Mucosa of gallbladder (tissue), 1 donor: Measurements from ENCODE around the gene RASL11B. TPM values are rescaled to one million over a fixed set of nuclear protein-coding genes. Genes with fewer than 3 reads are reported as not detected.

Experiments
- DNase-seq: peaks from one replicate; pipeline ENCODE4 v3.0.0-alpha.2; 2020; ENCODE audit warnings: low spot score
- total RNA-seq: library from RNA; stranded (reverse); gene quantifications from one replicate; pipeline ENCODE4 v1.2.1, GENCODE V29; 2021
- donor health status: DM: no; HTN: no; CAD: no.

The RASL11B gene
- total RNA-seq, 1 donor from 2014 or later, result 2.6 TPM

DNA sequence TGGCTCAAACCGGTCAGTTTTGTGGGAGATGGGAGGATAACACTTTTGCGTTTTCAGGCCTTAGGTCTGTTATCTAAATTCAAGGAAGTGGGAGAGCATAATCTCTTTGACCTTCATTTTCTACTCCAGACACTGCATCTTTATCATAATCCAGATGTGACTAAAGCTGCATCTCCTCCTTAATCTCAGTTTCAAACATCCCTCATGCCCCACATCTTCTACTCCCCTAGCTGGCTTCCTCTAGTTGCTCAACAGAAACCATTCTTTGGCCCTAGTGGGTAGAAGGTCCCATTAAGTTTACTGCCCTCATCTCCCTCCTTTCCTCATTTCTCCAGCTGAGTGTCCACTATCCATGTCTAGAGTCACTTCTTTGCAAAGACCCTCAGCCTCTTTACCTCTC is 18.8 kb upstream of the RASL11B start:
- DNase-seq, result no peak

DNA sequence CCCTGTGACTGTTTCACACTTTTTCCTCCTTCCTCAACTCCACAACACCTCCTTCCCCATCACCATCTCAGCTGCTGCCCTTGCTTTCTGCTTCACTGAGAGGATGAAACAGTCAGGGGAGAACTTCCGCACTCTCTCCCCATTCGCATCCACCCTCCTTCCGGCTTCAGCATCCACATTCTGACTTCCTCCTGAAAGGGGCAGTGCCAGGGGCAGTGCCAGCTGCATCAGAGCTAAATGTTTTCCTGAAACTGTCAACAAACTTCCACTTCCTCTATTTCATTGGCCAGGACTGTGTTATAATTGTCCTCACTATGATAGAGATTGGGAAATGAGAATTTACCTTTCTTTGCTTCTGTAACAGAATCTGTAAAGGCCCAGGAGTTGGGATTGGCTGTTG is 18.2 kb upstream of the RASL11B start:
- DNase-seq, result no peak

DNA sequence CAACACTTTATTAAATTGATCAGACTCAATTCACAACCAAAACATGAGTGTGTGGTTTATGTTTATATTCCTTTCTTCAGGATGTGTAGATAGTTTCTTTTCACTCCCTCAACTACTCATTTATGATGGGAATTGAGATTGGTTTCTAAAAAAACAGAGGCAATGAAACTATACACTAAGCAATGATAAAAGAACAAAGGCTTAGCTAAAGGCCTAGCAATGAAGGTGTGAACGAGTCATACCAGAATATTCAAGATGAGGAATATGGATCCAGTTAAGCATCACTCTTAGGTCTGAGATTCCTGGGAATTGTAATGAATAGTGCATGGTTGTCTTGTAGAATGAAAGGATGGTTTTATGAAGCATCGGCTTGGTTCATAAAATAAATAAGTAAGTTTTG is 17.5 kb upstream of the RASL11B start:
- DNase-seq, result no peak

DNA sequence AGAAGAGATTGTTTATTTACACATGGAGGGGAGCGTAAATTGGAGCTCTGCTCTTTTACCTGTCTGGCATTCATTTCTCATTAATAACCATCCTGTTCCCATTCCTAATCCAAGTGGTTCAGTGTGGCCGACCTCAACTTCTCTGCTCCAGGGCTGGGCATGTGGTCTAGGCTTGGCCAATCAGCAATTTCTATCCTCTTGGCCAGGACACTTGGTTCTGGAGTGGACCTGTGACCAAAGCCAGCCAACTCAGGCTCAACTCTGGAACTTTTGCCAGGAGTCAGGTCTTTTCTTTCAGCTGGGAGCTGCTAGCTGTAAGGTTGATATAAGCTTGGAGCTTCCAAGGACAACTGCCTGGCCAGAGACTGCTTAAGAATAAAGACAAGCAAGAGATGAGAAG is 15.6 kb upstream of the RASL11B start:
- DNase-seq, result no peak

DNA sequence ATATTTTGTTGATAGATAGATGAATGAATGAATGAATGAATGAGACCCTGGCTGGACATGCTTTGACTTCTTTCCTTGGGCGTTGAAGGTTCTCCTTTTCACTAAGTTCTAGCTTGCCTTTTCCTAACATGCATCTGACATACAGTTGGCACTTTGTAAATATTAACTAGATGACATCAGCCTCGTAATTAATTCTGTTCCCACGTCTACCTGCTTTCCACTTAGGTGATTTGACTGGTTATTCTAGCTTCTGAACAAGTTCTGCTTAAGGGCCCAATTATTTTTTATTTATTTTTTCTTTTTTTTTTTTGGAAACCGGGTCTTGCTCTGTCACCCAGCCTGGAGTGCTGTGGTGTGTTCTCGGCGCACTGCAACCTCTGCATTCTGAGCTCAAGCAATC is 13.9 kb upstream of the RASL11B start:
- DNase-seq, result no peak

DNA sequence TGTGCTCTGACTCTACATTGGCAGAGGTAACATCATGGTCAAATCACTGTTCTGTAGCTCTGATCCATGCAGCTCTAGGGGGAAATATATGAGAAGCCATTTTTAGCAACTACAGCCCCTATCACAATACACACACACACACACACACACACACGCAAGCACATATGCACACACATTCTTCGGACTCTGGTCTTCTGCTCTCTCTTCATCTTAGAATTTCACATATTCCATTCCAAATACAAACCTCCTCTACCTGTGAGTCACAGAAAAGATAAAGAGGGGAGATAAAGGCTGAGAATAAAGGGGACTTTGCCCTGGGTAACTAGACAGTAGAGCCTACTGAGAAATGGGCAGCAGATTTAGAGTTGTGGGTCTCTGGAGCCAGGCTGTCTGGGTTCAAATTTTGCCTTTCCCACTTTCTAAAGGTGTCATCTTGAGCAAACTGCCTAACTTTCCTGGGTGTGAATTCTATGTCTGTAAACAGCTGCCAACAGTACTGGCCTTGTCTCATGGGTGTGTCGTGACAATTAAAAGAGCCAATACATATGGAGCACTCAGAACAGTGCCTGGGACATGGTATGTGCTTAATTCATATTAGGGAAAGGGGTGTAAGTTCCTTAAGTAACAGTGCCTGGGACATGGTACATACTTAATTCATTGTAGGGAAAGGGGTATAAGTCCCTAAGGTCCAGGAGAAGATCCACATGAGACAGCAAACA is 11.6 kb upstream of the RASL11B start:
- DNase-seq, result no peak

DNA sequence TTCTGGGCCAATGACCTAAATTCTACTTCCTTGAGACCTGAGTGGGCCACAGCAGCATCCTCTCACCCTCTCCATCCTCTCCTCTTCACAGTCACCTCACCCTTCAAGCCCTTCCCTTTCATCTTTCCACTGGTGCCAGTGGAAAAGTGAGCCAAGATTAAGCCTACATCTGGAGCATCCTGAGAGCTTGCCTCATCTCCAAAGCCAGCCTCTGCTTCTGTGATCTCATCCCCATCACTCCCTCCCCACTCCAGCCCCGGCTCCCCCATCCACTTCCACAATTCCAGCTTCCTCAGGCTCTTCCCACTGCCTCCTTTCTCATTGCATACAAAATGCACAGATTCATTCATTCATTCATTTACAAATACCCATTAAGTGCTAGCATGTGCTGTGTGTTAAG is 10.1 kb upstream of the RASL11B start:
- no peak for DNase-seq

DNA sequence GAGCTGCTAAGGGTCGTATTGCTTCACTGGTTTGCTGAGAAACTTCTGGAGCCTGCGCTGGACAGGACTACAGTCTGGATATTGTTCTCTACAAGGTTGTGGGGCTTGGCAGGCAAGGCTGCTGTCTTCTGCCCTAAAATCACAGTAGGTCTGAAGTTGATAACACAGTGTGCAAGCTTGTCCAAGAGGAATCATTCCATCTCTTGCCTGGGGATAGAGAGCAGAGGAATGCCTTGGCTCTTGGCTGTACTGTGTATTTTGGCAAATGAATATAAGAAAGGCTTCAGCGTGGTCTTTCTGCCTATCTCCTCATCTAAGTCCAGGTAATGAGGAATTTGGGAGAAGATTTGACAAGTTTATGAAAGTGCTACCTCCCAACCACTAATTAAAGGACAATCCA is 9.4 kb upstream of the RASL11B start:
- DNase-seq, result no peak

DNA sequence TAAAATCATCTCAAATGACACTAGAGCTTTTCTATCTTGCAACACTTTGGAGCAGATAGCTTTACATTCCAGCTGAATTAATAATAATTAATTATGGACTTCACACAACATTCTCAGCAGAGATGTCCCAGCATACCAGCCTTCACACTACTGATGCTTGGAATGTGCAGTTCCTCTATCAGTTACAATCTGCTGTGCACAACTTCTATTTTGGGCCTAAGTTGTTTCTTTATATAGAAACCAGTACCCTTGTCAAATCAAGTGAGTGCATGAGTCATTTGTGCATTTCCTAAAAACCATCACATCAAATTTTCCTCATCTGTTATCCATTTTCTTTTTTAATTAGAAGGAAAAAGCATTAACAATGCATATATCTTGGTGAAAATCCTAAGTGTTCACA is 8.8 kb upstream of the RASL11B start:
- no peak for DNase-seq

DNA sequence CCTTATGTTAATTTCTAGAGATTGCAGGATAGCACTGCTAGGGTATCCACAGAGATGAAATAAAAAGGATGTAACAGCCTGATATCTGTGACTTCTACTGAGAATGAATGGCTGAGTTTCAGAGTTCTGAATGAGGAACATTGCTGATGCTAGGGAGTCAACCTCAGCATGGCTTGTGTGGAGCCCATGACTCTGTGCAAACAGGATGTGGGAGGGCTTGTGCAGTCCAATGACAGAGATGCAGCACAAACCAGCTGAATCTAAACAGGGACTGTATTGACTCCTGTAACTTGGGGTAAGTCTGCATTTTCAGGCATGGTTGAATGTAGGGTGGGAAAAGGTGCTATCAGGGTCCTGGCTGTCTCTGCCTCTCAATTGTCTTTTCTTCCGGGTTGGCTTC is 5.3 kb upstream of the RASL11B start:
- DNase-seq, result no peak

DNA sequence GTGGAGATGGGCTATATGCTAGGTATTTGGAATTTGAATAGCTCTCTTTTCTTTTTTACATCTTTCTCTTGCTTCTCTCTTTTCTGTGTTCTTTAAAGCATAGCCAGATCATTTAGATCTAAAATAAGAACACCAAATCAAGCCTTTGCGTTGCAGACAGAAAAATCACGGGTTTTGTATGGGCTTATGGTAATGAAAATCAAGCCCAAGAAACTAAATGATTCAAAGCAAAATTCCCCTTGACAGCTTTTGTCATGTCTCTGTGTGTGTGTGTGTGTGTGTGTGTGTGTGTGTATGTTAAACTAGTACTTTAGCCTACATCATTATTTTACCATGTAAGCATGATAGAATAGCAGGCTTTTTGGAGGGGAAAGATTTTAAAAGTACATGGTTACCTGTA is 1.8 kb upstream of the RASL11B start:
- DNase-seq, result no peak

DNA sequence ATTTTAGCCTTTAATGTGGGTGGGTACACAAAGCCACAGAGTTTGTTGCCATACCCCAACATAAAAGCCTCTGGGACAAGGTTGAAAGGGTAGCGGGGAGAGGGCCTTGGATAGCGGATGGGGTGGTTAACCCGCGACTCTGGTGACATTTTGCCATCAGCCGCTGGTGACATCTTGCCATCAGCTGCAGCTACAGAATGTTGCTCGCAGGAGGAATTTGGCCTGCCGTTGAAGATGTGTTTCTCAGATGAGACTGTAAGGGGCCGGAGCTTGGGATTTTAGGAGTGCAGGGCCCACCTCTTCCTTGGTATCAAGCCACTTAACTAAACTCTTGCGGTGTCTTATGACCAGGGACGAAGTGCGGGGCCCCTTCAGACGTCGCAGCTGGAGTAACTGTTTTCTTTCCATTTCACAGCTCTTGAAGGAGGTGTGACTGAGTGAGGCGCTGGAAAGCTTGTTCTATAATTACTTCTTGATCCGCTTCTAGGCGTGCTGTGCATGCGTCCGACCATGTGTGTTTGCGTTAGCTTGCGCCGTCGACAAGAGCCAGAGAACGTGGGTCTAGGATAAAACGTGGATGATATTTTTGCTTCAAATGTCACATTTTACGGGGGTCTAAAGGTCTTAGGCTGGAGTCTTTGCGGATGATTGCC is 820 bp upstream of the RASL11B start:
- DNase-seq, result no peak

DNA sequence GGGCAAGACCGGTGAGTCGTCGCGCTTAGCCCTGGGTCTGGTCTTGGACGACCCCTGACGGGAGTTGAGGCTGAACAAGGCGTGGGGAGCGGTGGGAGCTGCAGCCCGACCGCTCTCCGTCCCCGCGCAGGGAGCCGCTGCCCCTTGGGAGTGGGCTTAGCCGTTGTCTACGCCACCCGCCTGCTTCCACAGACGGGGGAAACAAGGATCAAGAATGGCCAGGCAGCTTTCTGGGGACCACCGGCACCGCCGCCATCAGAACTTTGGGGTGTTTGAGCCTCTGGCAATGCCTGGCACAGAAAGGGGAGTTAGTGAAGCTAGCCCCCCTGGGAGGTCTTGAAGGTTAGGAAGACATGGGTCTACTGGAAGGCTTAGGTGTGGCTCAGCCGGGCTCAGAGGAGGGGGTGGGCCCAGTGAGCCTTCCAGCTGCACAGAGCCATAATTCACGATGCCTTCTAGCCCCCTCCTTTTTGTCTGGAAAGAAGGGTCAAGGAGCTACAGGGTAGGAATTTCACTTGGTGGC is 583 bp downstream of the RASL11B start:
- DNase-seq, result no peak

DNA sequence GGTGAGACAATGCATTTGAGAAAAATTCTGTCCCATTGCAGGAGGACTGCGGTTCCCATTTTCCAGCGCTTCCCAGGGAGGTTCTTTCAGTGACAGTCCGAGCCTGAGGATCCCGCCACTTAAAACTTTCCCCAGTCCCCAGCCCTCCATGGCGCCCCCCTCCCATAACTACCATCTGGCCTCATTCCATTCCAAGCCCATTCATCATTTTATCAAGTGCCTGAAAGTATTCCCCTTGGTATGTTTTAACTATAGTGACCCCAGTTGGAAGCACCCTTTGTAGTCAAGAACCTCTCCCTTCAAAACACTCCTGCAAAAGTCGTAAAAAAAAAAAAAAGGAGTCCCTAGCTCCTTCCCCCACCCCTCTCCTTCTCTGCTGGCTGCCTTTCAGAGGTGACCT is 1.2 kb downstream of the RASL11B start:
- no peak for DNase-seq

DNA sequence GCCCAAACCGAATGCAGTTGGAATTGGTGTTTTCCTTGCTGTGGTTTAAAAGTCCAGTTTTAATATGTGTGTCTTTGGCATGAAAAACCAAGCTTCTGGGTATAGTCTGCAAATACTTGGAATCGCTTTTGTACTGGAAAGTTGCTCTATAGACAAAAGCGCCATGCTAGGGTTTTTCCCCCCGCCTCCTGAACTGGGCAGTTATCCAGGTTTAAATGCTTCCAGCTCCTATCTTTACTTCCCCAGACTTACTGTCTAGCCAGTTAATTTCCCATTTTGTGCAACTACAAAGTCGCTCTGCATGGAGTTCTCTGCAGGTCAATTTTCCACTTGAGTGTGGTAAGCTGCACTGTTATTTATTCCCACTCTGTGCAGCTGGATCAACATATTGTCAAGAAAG is 2.7 kb downstream of the RASL11B start:
- no peak for DNase-seq

DNA sequence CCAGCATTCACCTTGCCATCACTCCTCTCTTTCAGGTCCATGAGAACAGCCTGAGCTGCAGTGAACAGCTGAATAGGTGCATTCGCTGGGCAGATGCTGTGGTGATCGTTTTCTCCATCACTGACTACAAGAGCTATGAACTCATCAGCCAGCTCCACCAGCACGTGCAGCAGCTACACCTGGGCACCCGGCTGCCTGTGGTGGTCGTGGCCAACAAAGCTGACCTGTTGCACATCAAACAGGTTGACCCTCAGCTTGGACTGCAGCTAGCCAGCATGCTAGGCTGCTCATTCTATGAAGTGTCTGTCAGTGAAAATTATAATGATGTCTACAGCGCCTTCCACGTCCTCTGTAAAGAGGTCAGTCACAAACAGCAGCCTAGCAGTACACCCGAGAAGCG is 3.2 kb downstream of the RASL11B start:
- no peak for DNase-seq

DNA sequence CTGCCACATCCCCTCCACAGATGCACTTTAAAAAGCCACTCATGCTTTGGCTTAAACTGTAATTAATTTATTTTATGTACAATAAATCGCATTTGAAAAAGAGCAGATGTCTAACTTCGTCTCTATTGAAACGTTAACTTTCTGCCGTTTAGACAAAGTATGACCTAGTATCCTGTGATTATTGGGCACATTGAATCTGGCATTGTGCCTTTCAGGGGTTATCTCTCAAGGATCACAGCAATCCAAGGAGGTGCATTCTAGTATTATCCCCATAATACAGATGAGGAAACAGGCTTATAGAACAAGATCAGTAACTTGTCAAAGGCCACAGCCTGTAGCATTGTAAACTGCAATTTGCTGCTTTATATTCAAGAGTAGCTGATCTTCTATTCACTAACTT is 4.6 kb downstream of the RASL11B start:
- DNase-seq, result no peak

DNA sequence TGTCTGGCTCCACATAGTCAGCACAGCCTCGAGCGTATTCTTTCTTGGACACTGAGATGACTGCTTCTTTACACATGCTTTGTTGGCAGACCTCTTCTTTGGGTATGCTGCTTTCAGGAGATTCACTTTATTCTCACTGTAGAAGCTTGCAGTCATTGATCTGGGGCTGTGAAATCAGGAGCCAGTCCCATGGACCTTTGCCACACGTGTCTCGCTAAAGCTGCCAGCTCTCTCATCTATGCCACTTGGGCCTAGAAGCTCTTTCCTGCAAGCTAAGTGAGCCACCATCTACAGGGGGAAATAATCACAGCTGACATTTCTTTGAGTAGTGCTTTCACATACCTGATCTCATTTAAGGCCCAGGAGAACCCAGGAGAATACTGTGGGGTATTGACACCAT is 5.0 kb downstream of the RASL11B start:
- no peak for DNase-seq

DNA sequence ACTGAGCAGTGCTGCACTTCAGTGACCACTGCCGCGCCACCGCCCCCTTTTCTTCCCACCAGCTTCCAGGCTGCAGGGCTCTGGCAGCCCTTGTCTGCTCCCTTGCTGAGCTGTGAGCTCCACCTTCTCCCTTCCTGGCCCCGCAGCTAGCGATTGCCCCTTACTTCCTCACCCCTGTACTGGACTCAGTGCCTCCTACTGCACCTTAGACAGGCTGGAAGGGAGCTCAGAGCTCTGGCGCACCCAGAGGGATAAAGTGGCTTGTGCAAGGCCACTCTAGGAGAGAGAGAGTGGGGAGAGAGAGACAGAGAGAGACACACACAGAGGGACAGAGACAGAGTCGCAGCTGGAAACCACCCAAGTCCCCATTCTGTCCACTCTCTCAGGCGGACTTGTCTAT is 6.0 kb downstream of the RASL11B start:
- DNase-seq, result no peak

DNA sequence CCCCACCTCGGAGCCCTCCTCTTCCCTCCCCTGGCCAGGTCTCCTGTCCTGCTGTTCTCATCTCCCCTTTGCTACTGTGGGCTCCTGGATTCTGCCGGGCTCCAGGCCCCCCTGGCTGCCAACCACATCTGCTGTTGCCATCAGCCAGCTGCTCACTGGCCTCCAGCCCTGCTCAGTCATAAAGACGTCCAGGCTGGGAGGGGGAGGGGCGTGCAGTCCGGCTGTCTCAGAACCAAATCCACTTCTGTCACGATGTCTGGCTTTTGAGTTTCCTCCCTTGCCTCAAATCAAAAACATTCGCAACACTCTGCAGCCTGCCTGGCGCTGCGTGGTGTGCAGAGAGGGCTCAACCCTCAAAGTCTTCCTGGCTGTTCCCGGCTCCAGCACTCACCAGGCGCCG is 7.1 kb downstream of the RASL11B start:
- DNase-seq, result peak; percentile 14

DNA sequence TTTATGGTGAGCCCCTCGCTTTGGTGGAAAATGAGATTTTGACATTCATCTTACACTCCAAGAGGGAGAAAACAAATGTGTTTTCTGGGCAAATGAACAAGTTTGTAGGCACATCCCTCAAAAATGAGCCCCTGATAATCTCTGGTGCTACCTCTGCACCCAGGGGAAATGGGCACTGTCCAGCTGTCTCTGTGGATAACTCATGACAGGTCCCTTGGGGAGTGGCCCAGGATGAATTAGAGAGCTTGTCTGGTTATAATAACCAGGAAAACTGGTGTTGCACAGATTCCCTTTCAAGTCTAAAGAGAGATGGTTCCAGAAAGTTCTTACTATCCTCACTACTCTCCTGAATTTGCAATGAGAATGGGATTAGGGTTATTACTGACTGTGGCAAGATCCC is 7.5 kb downstream of the RASL11B start:
- no peak for DNase-seq

DNA sequence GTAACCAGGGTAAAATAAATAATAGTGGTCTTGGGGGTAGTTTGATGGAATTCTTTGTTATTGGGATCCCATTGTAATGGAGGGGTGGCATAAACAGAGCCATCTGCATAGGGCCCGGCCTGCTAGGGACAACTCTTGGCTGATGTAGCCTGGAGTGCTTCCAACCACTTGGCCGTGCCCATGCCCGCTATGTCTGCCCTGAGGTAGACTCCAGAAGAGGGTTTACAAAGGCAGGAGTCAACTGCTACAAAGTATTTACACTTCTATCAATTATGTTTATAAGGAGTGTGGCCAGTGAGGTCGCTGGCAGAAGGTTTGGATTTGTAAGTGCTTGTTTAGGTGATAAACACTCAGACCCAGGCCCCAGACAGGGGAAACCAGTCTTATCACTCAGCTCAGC is 8.1 kb downstream of the RASL11B start:
- no peak for DNase-seq

DNA sequence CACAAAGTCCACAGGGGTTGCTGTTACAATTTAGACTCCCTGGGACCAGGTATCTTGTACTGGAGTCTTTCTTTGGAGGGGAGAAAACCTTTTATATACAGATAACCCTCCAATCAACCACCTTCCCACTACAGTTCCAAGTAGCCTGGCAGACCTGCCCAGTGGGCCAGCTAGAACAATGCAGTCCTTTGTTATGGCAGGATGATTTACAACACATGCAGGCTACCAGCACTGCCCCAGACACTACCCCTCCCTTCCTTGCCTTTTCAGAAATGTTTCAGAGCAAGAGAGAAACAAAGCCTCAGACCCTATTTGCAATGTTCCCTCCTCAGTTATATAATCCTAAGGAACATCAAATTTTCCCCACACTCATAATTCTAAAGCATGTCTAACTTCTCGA is 11.1 kb downstream of the RASL11B start:
- DNase-seq, result no peak

DNA sequence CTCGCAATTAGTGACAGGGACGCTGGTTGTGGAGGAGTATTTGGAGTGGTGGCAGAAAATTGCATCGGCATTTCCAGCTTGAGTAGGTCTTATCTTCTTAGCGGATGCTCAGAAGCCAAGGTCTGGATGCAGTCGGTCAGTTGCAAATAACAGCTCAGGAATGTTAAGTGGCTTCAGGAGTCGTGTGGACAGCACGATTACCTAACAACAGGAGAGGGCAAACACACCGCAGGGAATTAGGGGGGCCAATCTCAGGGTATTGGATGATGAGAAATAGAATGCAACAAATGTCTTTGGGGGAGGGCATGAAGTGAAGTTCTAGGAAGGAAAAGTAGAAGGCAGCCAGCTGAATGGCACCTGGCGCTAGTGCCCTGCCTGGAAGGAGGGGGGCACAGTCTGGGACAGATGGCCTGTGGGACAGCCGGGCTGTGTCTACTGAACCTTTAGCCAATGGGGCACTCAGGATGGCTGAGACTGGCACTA is 11.8 kb downstream of the RASL11B start:
- no peak for DNase-seq
